Ascending aorta (tissue), 2 donors: ENCODE data around the gene NOX4. TPM values are rescaled to one million over a fixed set of nuclear protein-coding genes. Genes with fewer than 3 reads are reported as not detected.

Experiments used
- DNase-seq, 2 donors: peaks; one replicate each; pipeline ENCODE4 v3.0.0-alpha.2; 2019; ENCODE audit warnings: low spot score in 2 of 2
- H3K27ac ChIP-seq, 2 donors: fragments of 200-600 bp; sonication (generic); one replicate each; pipeline ENCODE4 v1.5.1; 2016 to 2017; ENCODE audit warnings: mild to moderate bottlenecking in 1 of 2
- H3K27me3 ChIP-seq: fragments of 200-600 bp; sonication (generic); one replicate; pipeline ENCODE4 v1.5.1; 2017
- H3K36me3 ChIP-seq, 2 donors: fragments of 200-600 bp; sonication (generic); one replicate each; pipeline ENCODE4 v1.5.1; 2016
- H3K4me1 ChIP-seq, 2 donors: fragments of 200-600 bp; sonication (generic); one replicate each; pipeline ENCODE4 v1.5.1; 2016 to 2017; ENCODE audit warnings: mild to moderate bottlenecking in 1 of 2
- H3K4me3 ChIP-seq, 2 donors: fragments of 200-600 bp; sonication (generic); one replicate each; pipeline ENCODE4 v1.5.1; 2016 to 2017; ENCODE audit warnings: mild to moderate bottlenecking in 1 of 2
- H3K9me3 ChIP-seq, 2 donors: fragments of 200-600 bp; sonication (generic); one replicate each; pipeline ENCODE4 v1.5.1; 2016
- CTCF ChIP-seq, 3 experiments: fragments of 200-600 bp in 2 of 3; fragments of 450-650 bp in 1 of 3; sonication (generic) in 2 of 3; IDR thresholded peaks; one replicate each; pipeline ENCODE4 v1.5.1; 2016 to 2019; ENCODE audit warnings: antibody characterized with exemption in 3 of 3, mild to moderate bottlenecking in 1 of 3, moderate library complexity in 1 of 3
- intact Hi-C: fragments of 100-400 bp; cut with DNase I; formaldehyde crosslinking; loops from one replicate; pipeline ENCODE4 v1.15.1; 2023
- total RNA-seq: library from RNA; depleted of rRNA; stranded (reverse); fragments of >200 nt; gene quantifications from one replicate; pipeline ENCODE4 v1.1.0, GENCODE V29; 2016

NOX4 gene
- total RNA-seq, 1 donor from 2014 or later = 125 TPM

DNA sequence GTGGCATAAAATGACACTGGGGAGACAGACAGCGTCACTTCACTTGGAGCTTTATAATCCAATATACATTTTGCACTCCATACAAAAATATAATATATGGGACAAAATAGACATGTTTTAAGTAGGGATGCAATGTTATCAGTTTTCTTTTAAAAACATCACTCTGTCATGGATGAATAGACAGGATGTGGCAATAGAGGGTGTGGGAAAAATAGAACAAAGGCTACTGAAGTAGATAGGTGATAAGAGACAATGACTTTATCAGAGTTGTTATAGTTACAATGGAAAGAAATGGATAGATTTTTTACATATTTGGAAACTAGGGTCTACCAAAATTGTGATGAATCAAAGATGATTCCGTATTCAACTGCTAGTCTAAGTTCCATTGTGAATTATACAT is 13.1 kb upstream of the NOX4 start:
- Histone ChIP-seq H3K36me3 (no peaks in the 10 kb centered on the region), H3K4me3 (no peak overlapping the region), H3K27me3 (no peaks in the 10 kb centered on the region), H3K27ac (no peak overlapping the region), H3K4me1 (peaks cover 0 to 2% of the 10 kb centered on the region in 2 donors), H3K9me3 (no peaks in the 10 kb centered on the region)
- no peak for DNase-seq
- no peak for TF ChIP-seq CTCF (IDR thresholded peaks at IDR 0.05)
- intact Hi-C loops = no loop called here

DNA sequence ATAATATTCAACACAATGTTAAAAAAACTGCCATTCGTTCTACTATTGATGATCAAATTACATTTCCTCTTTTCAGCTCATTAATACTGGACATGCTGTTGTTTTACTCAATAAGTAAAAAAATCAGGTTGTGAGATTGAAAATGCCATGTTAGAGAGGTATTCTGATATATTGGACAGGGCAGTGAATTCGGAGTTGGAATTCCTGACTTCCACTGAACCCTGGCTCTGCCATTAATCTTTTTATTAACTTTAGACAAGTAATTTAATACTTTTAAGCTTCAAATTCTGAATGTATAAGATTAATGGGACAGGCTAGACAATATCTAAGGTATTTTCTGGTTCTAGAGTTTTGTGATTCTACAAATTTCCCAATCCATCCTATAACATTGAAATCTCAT is 12.2 kb upstream of the NOX4 start:
- TF ChIP-seq CTCF (IDR thresholded peaks at IDR 0.05) = no peak
- no peak for DNase-seq
- no peak overlapping the region for H3K27ac ChIP-seq
- no peaks in the 10 kb centered on the region for H3K9me3 ChIP-seq
- H3K4me1 ChIP-seq = peaks cover 0 to 2% of the 10 kb centered on the region in 2 donors
- H3K27me3 ChIP-seq = no peaks in the 10 kb centered on the region
- H3K36me3 ChIP-seq = no peaks in the 10 kb centered on the region
- no peak overlapping the region for H3K4me3 ChIP-seq
- intact Hi-C loops = no loop called here

GRCh38 chr11:89502301-89502700 is 11.1 kb upstream of the NOX4 start:
- no peak for TF ChIP-seq CTCF (IDR thresholded peaks at IDR 0.05)
- H3K36me3 ChIP-seq = no peaks in the 10 kb centered on the region
- no peaks in the 10 kb centered on the region for H3K9me3 ChIP-seq
- H3K27me3 ChIP-seq = no peaks in the 10 kb centered on the region
- H3K27ac ChIP-seq = peak overlapping the region in 1 of 2 donors; percentile 53
- no peak for DNase-seq
- intact Hi-C loops = no loop called here
- H3K4me1 ChIP-seq = no peaks in the 10 kb centered on the region
- no peak overlapping the region for H3K4me3 ChIP-seq

DNA sequence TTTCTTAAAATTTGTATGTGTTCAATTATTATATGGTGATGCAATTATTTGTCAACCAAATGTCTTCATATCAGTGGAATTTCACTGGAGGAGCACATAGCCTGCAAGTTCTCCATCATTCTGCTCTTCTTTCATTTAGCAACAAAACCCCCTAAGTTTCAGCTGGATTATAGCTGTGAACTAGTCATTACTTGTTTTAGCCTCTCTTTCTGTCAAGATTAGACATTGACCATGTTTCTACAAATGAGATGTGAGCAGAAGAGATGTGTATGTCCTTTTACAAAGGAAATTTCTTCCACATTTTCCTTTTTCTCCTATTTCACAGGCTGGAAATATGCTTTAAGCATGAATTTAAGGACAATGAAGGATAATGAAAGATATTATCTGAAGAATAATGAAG is 9.2 kb upstream of the NOX4 start:
- TF ChIP-seq CTCF (IDR thresholded peaks at IDR 0.05) = no peak
- no peaks in the 10 kb centered on the region for H3K27me3 ChIP-seq
- no peak overlapping the region for H3K4me3 ChIP-seq
- H3K27ac ChIP-seq = peak overlapping the region; percentile 35 to 53
- no peaks in the 10 kb centered on the region for H3K9me3 ChIP-seq
- H3K4me1 ChIP-seq = peaks cover 0 to 10% of the 10 kb centered on the region in 2 donors
- DNase-seq = no peak
- H3K36me3 ChIP-seq = no peaks in the 10 kb centered on the region
- intact Hi-C loops = no loop called here

DNA sequence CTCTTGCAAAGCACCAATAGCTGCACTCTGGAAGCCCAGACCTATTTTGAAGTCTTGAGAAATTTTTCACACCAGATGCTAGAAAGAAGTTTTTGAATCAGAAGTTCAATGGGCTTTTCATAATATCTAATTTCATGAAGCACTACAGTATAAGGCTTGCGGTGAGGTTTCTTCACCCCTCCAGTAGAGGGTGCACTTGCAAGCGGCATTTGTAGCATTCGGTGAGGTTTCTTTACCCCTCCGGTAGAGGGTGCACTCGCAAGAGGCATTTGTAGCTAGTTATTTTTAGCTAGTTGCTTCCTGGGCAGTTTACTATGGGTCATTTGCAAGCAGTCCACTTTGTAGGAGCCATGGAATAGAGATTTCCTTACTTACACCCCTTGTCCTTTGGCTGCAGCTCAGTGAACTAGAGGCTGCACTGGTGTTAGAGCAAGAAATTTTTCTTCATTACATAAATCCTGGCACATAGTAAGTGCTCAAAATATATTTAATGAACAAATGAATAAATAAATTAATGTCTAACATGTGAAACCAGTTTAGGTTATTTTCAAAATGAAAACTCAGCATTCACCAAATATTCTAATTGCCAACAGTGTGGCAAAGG is 7.8 kb upstream of the NOX4 start:
- TF ChIP-seq CTCF (IDR thresholded peaks at IDR 0.05) = peak in 1 of 3 experiments; percentile 8
- H3K27me3 ChIP-seq = no peaks in the 10 kb centered on the region
- no peaks in the 10 kb centered on the region for H3K36me3 ChIP-seq
- no peak for DNase-seq
- no peaks in the 10 kb centered on the region for H3K9me3 ChIP-seq
- intact Hi-C loops = loop anchor here (5.0 kb wide), 1 partner anchor 38 kb away; no protein-coding TSS in a partner anchor
- no peak overlapping the region for H3K27ac ChIP-seq
- H3K4me1 ChIP-seq = peaks cover 0 to 19% of the 10 kb centered on the region in 2 donors
- H3K4me3 ChIP-seq = no peak overlapping the region
